ENCODE data around the gene ATF6.

The ATF6 gene

GRCh38 chr1:161978011-161978790 is 212.1 kb downstream of the ATF6 start:
- no peak for DNase-seq

GRCh38 chr1:161981126-161981525 is 215.0 kb downstream of the ATF6 start:
- no peak for DNase-seq

- no peak for DNase-seq
These were observed 215.8 kb downstream of the ATF6 start for GRCh38 chr1:161981735-161982506.

DNA sequence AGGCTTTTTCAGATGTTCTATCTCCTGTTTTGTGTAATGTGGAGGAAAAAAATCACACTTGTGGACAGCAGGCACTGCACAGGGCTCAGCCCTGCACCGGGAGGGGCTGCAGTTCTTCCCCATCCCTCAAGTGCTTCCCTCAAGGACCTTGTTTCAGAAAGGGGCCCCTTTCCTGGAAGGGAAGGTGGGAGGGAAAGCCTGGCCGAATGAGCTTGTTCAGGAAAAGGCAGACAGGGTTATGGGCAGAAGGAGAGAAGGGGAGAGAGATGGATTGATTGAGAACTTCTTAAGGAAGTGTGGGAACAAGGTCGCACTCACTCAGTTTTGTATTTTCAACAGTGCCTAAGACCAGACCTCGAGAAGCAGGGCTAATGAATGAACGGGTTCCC is 216.4 kb downstream of the ATF6 start:
- no peak for DNase-seq

DNA sequence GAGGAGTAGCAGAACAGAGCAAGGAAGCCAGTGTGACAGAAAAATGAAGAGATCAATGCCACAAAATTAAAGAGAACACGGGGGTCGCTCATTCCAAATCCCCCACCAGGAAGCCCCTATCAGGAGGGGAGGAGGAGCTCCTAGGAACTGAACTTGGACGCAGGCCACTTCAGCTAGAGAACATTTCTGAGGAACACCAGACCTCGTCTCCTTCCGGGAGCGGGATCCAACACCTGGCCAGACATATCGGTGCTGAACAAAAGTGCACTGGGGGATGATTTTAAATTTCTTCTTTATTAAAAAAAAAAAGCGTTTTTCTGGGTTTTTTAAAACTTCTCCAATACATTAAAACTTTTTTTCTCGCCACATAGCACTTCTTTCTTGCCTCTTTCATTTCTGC is 216.8 kb downstream of the ATF6 start:
- DNase-seq = no peak

GRCh38 chr1:161983725-161984124 is 217.6 kb downstream of the ATF6 start:
- no peak for DNase-seq

GRCh38 chr1:161985301-161985822 is 219.2 kb downstream of the ATF6 start:
- no peak for DNase-seq

DNA sequence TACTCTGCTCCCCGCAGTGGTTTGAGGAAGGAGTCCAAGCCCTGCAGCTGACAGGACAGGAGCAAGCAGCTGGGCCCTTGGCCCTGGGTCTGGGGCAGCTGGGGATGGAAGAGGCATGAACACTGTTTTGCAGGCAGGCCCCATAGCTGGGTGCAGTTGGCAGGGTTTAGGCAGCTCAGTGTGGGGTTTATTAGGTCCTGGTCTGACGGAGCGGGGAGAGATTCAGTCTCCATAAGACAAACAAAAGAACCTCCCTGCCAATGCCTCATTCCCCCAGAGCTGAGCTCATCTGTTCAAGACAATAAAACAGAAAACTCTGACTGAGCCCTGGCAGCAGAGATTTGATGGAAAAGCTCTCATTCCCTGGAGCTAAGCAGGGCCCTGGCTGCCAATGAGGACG is 220.2 kb downstream of the ATF6 start:
- DNase-seq = no peak

- DNase-seq = no peak
These were observed 221.2 kb downstream of the ATF6 start for GRCh38 chr1:161987303-161987702.

GRCh38 chr1:161987872-161988271 is 221.8 kb downstream of the ATF6 start:
- no peak for DNase-seq

DNA sequence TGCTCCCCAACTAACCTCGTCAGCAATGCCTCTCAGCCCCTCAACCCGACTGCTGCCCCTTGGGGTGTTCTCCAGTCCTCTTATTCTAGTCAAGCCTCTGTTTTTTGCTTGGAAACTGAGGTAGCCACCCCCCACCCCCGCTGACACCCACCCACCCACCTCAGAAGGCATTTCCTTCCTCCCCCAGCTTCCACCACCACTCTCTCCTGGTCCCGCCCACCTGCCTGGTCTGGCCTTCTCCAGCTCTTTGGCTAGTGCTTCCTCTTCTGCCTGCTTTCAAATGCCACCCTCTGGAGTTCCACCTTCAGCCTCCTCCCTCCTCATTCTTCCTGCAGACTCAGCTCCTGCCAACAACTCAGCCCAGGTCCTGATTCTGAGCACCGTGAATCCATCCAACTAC is 222.3 kb downstream of the ATF6 start:
- no peak for DNase-seq

DNA sequence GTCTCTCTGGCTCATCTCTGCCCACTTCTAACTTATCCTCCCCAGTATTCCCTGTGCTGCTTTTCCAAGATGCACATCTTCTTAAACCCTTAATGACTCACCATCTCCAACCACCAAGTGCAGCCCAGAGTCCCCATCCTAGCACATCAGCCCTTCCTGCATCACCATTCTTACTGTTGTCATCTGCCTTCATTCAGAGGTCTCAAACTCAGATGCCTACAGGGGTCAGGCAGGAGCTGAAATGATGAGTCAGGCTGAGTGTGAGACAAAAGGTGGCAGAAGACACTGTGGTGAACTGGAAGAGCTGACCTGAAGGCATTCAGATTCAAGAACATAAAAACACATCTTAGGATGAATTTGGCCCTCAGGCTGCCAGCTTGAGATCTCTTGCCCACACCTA is 223.0 kb downstream of the ATF6 start:
- DNase-seq = no peak

GRCh38 chr1:161989786-161990185 is 223.7 kb downstream of the ATF6 start:
- DNase-seq = no peak

- no peak for DNase-seq
These were observed 227.5 kb downstream of the ATF6 start for GRCh38 chr1:161993576-161993975.

GRCh38 chr1:161994175-161994668 is 228.1 kb downstream of the ATF6 start:
- peak; percentile 9 for DNase-seq

GRCh38 chr1:161997152-161997551 is 231.0 kb downstream of the ATF6 start:
- no peak for DNase-seq

DNA sequence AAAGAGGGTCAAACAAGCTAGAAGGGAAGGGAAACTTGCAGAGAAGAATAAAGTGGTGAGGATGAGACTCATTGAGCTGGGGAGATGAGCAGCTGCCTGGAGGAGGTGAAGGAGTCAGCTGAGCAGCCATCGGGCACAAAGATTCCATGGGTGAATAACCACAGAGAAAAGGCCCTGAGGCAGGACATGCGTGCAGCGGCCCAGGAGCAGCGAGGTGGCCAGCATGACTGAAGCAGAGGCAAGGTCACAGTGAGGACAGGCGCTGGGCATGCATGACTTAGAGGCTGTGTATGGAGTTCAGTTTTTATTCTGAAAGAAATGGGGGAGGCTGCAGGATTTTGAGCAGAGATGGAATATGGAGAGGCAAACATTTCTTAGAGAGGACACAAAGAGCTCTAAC is 232.7 kb downstream of the ATF6 start:
- no peak for DNase-seq

DNA sequence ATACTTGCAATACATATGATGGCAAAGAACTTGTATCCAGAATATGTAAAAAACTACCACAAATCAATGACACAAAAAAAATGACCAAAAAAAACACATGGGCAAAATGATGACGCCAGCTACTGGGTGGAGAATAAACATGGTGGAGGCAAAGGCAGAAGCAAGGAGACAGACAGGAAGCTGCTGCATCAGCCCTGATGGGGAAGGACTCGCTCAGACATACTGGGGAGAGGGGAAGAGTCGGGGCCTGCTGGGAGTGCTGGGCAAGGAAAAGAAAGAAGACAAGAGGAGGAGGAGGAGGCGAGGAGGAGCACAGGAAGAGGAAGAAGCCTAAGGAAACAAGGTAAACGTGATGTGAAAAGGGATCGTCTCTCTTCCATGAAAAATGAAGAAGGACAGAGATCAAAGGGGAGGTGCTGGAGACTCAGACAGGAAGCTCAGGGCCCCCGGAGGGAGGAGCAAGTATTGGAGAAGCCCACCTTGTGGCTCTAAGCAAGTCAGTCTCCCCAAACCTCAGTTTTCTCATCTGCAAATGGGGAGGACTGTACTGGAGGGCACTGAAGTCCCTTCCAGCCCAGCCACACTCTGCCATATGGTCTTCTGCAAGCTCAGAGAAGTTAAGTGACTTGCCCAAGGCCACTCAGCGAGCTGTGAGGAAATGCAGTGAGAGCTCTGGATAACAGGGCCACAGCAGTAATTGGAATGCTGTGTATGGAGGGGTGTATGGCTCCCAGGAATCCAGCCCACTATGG is 233.4 kb downstream of the ATF6 start:
- no peak for DNase-seq

GRCh38 chr1:162000053-162000420 is 233.9 kb downstream of the ATF6 start:
- no peak for DNase-seq

DNA sequence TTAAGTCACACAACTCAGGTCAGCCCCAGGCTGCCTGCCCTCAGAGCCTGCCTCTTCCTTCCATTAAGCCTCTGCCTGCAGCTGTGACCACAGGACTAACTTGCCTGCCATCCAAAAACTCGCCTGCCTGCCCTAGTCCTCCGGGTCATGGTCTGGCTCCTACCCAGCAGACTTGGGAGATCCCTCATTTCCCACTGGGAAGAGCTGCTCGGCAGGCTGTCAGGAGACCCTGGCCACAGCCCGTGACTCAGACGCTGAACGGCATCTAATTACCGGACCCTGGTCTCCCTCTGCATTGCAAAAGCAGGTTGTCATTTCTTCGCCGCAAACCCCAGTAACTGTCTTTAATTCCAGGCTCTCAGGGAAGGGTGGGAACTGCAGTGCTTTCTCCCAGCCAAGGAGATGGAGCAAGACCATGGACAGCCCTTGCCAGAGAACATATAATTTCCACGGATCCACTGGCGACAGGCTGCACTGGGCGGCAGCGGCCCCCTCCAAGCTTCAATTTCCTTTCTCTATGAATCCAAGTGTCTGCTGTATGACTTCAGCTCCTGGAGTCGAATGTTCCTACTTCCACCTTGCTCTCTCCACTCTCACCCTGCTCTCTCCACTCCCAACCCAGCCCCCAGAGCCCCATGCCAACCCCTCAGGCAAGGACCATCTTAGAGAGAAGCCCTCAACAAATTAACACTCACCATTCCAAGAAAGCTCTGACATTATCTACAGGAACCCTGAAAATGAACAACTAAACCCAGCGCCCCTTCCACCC is 237.1 kb downstream of the ATF6 start:
- peak; percentile 77 for DNase-seq

DNA sequence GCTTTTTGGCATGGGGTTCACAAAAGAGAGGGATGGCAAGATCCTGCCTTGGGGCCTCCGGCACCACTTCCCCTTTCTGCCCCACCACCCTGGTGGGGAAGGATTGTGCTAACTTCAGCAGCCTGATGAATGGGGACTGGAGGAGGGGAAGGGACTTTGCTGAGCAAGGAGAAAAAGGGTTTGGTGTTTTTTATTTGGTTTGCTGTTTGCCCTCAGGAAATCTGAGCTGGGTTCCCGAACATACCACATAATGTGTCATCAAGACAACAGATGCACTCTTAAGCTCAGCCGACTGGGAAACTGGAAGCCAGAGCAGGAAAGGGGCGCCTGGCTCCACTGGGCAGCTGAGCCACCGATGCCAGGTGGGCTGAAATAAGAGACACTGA is 237.7 kb downstream of the ATF6 start:
- peak; percentile 83 for DNase-seq

- DNase-seq = no peak
These were observed 238.4 kb downstream of the ATF6 start for GRCh38 chr1:162004441-162004950.
